ENCODE data around the gene CD58.

CD58 gene

DNA sequence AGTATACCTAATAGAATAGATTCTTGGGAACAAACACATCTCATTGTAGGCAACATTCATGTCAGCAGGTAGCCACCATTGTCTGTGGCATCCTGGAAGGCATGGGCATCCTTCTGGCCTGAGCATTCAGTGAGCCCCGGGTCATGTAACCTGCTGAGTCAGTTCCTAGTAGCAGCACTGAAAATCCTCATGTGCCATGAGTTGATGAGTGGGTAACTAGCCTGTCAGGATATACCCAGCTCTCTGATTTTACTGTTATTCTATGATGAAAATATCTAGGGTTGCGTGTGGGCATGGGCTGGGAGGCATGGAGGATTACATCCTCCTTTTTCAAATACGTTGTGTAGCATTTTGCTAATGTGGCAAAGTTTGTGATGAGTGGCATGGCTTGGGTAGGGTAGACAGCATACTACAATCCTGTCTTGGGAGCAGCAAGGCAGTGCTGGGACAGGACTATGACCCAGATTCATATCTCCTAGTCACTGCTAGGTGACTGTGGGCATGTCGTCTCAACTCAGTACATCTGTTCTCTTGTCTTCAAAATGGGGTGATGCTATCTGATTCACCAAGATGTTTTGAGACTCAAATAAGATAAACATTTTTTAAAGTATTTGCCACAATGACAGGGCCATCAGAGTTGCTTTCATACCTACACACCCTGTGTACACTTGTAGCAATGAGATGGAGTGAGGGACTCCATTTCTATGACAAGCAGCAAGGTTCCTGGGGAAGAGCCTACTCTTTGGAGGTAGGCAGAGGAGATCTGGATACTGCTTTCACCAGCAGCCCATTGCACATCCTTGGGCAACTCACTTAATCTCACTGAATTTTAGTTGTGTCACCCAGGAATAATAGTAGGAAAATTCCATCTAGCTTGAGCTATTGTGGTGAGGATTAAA is 62.5 kb downstream of the CD58 start:
- peak; percentile 22 for DNase-seq (ENCODE audit: low read depth)

DNA sequence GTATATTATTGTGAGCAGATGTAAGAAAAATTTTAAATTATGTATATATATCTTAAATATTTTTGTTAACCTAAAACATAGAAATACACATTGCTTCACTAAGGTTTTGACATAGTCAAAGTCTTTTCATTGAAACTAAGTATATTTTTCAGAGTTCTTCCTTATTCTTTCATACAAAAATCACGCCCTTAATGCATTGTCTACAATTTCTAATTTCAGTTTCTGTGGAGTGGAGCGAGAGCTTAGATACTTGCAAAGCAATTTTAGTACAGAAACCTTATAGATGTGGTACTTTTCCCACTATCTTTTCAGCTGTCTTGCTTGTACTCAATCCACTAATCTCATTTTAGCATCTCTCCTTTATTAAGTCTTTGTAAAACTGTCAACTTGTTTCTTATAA is 63.2 kb downstream of the CD58 start:
- DNase-seq (ENCODE audit: low read depth), result no peak

DNA sequence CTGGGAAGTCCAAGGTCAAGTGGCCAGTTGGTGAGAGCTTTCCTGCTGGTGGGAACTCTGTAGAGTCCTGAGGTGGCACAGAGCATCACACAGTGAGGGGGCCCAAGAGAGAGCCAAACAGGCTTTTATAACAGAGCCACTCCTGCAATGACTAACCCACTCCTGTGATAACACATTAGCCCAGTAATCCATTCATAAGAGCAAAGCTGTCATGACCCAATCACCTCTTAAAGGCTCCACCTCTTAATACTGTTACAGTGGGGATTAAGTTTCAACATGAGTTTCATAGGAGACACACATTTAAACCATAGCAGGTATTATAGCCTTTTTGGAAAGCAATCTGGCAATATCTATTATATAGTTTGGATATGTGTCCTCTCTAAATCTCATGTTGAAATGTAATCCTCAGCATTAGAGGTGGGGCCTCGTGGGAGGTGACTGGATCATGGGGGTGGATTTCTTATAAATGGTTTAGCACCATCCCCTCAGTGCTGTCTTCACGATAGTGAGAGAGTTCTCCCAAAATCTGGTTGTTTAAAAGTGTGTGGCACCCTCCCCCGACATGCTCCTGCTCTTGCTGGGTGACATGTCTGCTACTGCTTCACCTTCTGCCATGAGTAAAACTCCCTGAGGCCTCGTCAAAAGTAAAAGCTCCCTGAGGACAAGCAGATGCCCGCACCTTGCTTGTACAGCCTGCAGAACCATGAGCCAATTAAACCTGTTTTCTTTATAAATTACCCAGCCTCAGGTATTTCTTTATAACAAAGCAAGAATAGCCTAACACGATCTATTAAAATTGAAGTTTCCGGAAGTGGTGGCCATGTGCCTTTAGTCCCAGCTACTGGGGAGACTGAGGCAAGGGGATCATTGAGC is 64.5 kb downstream of the CD58 start:
- peak; percentile 41 for DNase-seq (ENCODE audit: low read depth)

DNA sequence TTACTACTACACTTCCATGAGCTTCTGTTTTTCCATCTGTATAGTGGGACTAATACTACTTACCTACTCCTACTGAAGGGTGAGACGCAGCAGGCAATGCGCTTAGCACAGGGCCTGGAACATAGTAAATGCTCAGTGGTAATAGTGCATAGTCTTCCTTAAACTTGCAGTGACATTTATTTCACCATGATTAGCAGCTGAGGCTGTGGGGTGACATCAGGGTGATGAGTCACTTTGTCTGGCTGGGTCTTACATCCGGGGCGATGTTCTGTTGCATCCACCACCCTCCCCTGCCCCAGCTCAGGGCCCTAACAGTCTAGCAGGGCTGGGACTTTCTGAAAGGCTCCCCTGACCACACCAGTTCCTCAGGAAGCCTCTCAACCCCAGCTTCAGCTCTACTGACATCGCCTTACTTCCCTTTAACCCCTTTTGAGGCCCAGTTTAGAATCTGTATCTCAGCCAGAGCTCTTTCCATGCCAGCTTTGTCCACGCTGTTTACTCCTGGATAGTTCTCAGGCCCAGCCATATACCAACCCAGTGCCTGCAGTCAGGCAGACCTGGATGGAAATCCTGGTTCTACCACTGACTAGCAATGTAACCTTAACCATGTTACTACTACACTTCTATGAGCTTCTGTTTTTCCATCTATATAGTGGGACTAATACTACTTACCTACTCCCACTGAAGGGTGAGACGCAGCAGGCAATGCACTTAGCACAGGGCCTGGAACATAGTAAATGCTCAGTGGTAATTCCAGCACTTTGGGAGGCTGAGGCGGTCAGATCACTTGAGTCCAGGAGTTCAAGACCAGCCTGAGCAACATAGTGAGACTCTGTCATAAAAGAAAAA is 66.3 kb downstream of the CD58 start:
- peak; percentile 74 for DNase-seq (ENCODE audit: low read depth)

DNA sequence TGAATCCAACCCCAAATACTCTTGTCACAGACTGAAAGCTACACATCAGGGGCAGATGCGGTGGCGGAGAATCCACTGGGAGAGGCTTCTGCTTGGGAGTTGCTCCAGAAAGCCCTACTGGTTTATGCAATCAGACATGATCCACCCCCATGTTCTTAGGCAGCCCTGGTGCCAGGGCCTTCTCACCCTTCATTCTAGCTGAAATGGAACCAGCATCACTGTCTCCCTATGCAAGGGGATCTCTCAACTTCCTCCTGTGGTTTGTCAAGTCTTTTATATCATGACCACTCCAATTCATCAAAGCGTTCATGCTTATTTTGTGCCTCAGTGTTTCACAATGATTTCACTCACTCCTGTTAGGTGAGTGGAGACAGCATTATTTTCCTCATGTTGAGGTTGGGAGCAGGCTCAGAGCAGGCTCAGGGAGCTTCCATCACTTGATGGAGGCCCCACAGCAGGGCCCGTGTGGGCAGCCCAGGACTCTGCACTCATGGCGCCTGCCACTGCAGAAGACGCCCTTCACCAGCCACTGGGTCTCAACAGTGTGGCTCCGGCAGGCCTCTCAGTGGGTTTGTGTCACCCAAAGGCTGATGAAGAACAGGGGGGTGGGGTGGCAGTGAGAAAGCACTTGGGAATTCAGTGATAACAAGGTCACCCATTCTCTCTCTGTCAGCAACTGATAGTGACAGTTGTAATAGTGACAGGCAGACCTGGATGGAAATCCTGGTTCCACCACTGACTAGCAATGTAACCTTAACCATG is 67.1 kb downstream of the CD58 start:
- DNase-seq (ENCODE audit: low read depth), result no peak

DNA sequence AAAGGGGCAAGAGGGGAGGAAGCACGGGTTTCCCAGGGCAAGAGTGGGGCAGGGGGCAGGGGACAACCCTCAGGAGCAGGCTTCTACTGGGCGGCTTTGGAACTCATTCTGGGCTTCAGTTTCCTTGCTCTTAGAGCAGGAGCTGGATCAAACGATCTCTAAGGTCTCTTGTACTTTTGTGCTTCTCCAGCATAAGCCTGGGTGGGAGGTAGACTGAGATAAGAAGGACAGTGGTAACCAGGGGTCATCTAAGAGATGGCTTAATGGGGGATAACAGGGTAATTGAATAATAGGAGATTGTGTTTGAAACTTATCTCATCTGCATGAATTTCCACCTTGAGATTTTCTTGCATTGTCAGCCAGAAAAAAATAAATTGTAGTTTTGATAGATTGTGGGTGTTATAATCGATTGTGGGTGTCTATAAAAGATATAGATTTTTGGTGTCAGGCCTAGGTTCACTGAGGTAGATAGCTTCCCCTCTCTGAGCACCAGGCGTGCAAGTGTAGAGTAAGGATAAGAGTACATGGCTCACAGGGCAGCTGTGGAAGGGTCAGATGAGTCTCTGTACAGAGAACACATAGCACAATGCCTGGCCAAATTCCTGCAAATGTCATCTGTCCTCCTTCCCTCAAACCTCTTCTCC is 68.0 kb downstream of the CD58 start:
- DNase-seq (ENCODE audit: low read depth), result no peak

DNA sequence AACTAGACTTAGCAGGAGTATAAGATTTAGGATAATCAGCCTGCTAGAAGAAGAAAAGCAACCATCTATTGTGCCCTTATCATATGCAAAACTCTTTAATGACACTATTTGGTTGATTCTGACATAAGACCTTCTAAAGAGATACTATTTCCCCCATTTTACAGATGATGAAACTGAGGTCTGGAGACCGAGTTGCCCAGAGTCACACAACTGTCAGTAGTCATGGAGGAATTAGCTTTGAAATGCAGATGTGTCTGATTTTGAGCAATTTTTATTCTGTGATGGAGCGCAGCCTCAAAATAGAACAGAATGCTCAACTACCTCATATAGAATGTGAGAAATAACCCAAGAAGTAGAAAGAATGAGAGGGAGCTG is 69.0 kb downstream of the CD58 start:
- DNase-seq (ENCODE audit: low read depth), result no peak

DNA sequence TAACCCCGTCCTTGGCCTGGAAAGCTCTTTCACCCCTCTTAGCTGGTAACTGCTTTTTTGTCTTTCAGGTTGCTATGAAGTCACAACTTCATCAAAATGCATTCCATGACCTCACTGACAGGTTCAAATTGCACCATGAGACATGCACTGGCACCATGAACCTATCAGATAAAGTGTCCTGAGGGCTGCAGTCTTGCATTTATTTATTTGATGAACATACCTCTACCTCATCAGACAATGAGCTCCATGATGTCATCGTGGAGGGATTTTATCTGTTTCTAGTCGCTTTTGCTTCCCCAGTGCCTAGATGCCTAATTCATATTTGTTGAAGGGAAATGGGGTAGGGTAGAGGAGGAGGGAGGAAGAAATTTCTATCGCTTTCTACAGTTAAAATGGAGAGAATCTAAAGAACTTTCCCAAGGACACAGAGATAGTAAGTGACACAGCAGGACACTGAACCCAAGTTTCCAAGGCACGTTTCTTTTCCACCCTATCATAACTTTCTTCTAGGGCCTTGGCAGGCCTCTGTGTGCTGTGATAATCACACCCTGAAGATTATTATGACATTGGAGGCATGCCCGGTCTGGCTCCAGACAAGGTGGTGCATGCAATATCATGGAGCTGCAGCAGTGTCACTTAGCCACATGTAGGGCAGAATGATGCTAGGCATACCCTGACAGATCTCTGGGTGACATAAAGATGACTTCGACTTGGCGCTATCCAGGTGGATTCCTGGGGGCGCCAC is 69.5 kb downstream of the CD58 start:
- DNase-seq (ENCODE audit: low read depth), result no peak

DNA sequence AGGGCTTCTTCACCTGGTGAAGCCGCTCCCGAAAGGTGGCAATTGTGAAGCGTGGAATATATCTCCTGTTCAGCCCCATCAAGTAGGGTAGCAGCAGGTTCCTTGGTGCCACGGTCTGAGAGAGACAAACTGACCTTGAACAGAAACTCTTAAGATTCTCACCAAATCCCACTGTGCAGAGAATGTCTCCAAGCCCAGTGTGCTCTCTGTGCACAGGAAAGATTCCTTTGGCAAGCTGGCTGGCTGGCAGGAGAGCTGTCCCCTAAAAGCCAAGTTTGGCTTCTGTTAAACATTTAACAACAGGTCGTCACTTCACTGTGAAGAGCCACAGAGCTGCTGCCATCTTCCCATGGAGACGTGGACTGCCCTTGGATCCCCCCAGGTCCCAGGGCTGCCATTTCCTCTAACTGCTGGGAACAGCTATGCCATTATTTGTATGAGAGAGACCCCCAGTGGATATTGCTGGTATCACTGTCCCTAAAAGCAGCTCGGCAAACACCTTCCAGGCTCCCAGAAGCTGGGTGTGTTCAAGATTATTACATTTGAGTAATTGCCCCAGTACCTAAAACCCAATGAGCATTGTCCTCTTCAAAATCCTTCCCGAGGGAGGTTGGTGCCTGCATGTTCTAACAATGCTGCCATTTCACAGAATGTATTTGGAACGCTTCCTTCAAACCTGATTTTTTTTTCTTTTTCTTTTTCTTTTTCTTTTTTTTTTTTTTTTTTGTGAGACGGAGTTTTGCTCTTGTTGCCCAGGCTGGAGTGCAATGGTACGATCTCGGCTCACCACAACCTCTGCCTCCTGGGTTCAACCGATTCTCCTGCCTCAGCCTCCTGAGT is 71.8 kb downstream of the CD58 start:
- DNase-seq (ENCODE audit: low read depth), result peak; percentile 79

DNA sequence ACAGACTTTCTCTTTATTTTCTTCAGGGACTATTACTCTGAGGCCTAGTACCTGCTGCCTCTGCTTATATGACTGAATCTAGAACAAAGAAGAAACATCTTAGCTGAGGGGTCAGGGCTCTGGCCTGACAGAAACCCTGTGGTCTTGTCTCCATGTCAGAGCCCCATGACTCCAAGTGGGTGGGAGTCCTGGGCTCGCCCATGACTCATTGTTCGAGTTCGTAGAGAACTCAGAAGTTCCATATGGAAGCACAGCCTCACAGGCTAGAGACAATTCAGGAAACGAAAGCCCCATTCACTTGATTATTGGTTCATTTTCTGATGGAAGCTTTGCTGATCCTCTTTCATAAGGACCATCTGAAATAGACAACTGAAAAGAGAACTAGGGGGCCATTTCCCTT is 73.2 kb downstream of the CD58 start:
- DNase-seq (ENCODE audit: low read depth), result peak; percentile 57

DNA sequence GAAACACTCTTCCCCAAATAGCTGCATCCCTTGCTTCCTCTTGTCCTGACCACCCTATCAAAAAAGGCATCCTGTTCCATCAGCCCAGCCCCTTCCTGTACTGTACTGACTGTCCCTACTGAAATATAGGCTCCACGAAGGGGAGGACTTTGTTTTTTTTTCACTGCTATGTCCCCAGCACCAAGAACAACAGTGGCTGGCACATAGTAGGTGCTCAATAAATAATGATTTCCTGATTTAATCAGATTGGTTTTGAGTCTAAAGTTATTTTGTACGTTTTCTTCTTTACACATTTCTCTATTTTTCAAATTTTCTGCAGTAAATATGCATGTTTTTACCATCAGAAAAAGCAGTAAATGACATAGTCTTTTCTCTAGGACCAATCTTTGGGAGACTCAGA is 73.9 kb downstream of the CD58 start:
- no peak for DNase-seq (ENCODE audit: low read depth)

DNA sequence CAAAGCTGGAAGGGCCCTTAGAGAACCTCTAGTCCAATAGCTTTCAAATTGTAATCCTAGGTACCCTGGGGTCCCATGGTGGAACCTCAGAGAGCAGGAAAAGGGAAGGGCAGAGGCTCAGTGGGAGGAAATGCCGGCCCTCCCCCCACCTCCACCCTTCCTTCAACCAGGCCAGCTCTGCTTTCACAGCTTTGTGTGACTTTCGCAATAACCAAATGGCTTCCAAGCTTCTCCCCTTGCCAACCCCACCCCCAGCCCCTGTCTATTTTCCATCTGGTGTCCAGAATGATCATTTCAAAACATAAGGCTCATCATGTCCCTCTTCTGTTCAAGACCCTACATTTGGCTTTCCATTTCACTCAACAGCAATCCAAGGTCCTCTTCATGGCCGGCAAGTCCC is 74.4 kb downstream of the CD58 start:
- DNase-seq (ENCODE audit: low read depth), result no peak

DNA sequence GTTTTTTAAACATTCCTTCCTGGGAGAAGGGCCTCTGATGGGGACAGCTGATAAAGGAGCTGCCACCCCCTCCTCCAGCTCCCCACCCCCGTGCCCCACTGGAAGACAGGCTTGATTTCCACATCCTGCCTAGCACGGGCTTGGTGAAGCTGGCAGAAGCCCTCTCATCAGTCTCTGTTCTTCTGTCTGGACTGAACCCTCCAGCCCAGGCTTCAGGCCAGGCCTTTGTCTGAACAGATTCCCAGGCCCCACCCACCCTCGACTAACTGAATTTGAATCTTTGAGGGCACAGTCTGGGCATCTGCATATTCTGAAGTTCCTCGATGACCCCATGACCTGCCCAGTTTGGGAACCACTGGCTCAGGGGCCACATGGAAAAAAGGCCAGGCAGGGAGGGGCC is 75.3 kb downstream of the CD58 start:
- DNase-seq (ENCODE audit: low read depth), result no peak

DNA sequence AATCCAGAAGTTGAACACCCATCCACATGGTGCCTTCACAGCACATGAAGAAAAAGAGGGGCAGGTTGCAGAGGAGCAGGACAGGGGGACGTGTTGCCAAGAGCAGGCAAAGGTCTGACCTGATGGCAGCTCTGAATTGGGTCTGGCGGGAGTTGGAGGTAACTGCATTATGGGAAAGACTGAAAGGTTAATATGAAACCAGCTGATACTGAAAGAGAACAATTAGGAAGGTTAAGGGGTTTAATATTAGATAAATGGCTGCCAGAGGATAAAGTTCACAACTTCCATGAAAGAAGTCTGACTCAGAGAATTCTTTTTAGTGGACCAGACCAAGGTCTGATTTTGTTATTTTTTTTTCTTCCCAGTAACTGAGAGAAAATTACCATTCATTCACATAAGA is 76.1 kb downstream of the CD58 start:
- DNase-seq (ENCODE audit: low read depth), result no peak

DNA sequence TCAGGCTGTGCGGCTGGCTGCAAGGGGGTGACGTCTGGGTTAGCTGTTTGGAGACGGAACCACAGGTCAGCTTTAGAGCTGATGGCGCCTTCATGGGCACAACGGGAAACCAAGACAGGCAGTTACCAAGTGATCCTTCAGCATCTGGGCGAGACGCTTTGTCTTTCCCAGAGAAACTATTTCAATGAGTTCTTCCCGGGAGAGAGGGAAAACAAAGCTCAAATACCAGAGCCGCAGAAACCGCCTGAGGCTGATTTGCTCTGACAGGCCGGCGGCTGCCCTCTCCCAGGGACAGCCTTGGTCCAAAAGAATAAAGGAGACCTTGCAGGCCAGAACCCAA is 76.5 kb downstream of the CD58 start:
- no peak for DNase-seq (ENCODE audit: low read depth)

DNA sequence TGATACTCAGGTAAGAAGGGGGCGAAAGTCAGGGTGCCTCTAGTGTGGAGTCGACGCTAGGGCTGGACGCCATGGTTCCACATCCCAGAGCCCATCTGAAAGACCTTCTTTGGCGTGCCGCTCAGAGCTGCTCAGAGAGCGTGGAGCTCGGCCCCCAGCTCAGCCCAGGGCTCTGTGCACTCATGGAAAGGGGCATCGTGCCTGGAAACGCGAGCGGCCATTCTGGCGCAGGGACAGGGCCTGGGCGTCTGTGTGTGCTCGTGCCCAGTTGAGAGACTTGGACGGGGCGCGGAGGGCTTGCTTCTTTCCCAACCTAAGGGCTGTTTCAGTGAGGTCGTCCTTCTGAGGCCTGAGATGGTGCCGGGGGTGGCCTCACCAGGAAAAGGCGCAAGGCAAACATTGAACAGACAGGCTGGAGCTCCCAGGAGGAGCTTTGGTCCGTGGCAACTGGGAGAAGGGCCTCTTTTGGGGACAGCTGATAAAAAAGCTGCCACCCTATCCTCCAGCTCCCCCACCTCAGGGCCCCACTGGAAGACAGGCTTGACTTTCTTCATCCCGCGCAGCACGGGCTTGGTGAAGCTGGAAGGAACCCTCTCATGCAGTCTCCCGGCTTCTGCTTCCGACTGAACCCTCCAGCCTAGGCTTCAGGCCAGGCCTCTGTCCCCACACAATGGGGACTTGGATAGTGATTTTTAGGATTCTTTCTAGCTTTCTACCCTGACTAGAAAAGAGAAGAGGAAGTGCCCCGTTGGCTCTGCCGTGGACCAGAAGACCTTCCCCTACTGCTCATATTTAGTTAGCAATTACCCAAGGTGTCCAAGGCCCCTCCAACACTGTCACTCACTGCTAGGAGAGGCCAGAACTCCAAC is 77.1 kb downstream of the CD58 start:
- no peak for DNase-seq (ENCODE audit: low read depth)

DNA sequence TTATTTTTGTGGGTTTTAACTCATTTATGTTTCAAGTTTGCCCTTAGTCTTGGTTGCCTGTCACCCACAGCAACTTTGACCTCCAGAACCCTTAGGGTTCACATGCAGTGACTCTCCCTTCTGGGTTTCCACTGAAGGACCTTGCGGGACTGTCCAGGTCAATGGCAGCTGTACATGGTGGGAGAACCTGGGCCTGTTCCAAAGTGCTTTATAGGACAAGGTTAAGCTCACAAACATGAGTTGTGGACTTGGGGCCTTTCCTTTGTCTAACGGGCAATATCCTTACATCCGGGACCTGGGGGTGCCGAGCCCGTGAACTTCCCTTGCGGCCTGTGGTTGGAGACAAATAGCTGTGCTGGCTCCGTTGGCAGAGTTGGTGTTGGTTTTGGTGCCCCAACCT is 77.8 kb downstream of the CD58 start:
- no peak for DNase-seq (ENCODE audit: low read depth)

DNA sequence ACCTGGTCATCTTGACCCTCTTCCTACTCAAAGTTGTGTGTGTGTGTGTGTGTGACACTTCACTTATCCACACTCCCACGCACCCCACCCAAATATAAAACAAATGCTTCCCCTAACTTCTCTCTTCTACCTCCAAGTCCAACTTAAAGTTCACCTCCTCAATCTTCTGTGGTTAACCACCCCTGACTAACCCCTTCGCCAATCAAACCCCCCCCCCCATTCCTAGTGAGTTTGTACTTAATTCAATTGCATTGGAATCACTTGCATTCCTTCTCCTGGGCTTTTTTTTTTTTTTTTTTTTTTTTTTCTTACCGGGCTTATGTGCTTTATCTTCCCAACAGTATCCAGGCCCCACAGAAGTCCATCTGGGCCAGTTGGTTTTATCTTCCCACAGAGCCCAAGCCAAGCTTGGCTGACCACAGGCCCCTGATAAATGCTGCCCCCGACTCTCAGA is 78.4 kb downstream of the CD58 start:
- no peak for DNase-seq (ENCODE audit: low read depth)
